ENCODE measurements around the gene RANBP9. TPM values are rescaled to one million over a fixed set of nuclear protein-coding genes. Genes with fewer than 3 reads are reported as not detected.

Gene RANBP9
- total RNA-seq, 2 donors from 2014 or later = 43.7 to 45.4 TPM

- Histone ChIP-seq H3K27me3 (ENCODE audit: control insufficient read depth, insufficient read depth, low read length, poor library complexity, severe bottlenecking) (no peaks in the 10 kb centered on the region), H3K36me3 (ENCODE audit: control insufficient read depth, insufficient read depth, low read length) (peaks cover 7% of the 10 kb centered on the region), H3K27ac (ENCODE audit: low read depth, low read length) (no peak overlapping the region), H3K4me3 (ENCODE audit: low read length) (peak overlapping the region; percentile 96), H3K9ac (ENCODE audit: extremely low read depth, low read length, poor library complexity, severe bottlenecking) (peak overlapping the region; percentile 12), H3K4me1 (ENCODE audit: control insufficient read depth, insufficient read depth, low read length) (no peaks in the 10 kb centered on the region), H3K9me3 (ENCODE audit: control insufficient read depth, low read length) (no peaks in the 10 kb centered on the region)
- WGBS, 2 experiments (ENCODE audit: insufficient coverage in 1 of 2, insufficient read length in 1 of 2) = 71 to 84% methylated on average over 1 to 4 of the region's 5 CpGs
- peaks cover 8% of the 10 kb centered on the region for H3K36me3 Mint-ChIP-seq (ENCODE audit: low read depth)
- no peaks in the 10 kb centered on the region for H3K27me3 Mint-ChIP-seq (ENCODE audit: insufficient read depth)
- DNase-seq = no peak
- no peaks in the 10 kb centered on the region for H3K9me3 Mint-ChIP-seq
- H3K4me1 Mint-ChIP-seq = peaks cover 32% of the 10 kb centered on the region
- no peak overlapping the region for H3K27ac Mint-ChIP-seq
- TF ChIP-seq, protein P1, sequence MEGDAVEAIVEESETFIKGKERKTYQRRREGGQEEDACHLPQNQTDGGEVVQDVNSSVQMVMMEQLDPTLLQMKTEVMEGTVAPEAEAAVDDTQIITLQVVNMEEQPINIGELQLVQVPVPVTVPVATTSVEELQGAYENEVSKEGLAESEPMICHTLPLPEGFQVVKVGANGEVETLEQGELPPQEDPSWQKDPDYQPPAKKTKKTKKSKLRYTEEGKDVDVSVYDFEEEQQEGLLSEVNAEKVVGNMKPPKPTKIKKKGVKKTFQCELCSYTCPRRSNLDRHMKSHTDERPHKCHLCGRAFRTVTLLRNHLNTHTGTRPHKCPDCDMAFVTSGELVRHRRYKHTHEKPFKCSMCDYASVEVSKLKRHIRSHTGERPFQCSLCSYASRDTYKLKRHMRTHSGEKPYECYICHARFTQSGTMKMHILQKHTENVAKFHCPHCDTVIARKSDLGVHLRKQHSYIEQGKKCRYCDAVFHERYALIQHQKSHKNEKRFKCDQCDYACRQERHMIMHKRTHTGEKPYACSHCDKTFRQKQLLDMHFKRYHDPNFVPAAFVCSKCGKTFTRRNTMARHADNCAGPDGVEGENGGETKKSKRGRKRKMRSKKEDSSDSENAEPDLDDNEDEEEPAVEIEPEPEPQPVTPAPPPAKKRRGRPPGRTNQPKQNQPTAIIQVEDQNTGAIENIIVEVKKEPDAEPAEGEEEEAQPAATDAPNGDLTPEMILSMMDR (conservative IDR thresholded peaks at IDR 0.05) = no peak
- peak overlapping the region; percentile 82 for H3K4me3 Mint-ChIP-seq
Observed at GRCh38 chr6:13708736-13709135, 2.9 kb downstream of the RANBP9 start.

- Mint-ChIP-seq H3K27ac (no peak overlapping the region), H3K4me3 (no peak overlapping the region), H3K9me3 (no peaks in the 10 kb centered on the region), H3K36me3 (ENCODE audit: low read depth) (peaks cover 11% of the 10 kb centered on the region), H3K27me3 (ENCODE audit: insufficient read depth) (no peaks in the 10 kb centered on the region), H3K4me1 (peaks cover 21% of the 10 kb centered on the region)
- H3K4me1 ChIP-seq (ENCODE audit: control insufficient read depth, insufficient read depth, low read length) = no peaks in the 10 kb centered on the region
- H3K9me3 ChIP-seq (ENCODE audit: control insufficient read depth, low read length) = no peaks in the 10 kb centered on the region
- no peaks in the 10 kb centered on the region for H3K27me3 ChIP-seq (ENCODE audit: control insufficient read depth, insufficient read depth, low read length, poor library complexity, severe bottlenecking)
- no peak overlapping the region for H3K27ac ChIP-seq (ENCODE audit: low read depth, low read length)
- H3K4me3 ChIP-seq (ENCODE audit: low read length) = peak overlapping the region; percentile 4
- no peak for DNase-seq
- H3K9ac ChIP-seq (ENCODE audit: extremely low read depth, low read length, poor library complexity, severe bottlenecking) = no peak overlapping the region
- TF ChIP-seq, protein P1 (conservative IDR thresholded peaks at IDR 0.05) = no peak
- H3K36me3 ChIP-seq (ENCODE audit: control insufficient read depth, insufficient read depth, low read length) = peaks cover 12% of the 10 kb centered on the region
Observed at GRCh38 chr6:13703496-13703895, 8.1 kb downstream of the RANBP9 start.

GRCh38 chr6:13702809-13703302, 8.8 kb downstream of the RANBP9 start:
- Histone ChIP-seq H3K27ac (ENCODE audit: low read depth, low read length) (no peak overlapping the region), H3K27me3 (ENCODE audit: control insufficient read depth, insufficient read depth, low read length, poor library complexity, severe bottlenecking) (no peaks in the 10 kb centered on the region), H3K9ac (ENCODE audit: extremely low read depth, low read length, poor library complexity, severe bottlenecking) (no peak overlapping the region), H3K36me3 (ENCODE audit: control insufficient read depth, insufficient read depth, low read length) (peaks cover 12% of the 10 kb centered on the region), H3K9me3 (ENCODE audit: control insufficient read depth, low read length) (no peaks in the 10 kb centered on the region), H3K4me3 (ENCODE audit: low read length) (peak overlapping the region; percentile 4), H3K4me1 (ENCODE audit: control insufficient read depth, insufficient read depth, low read length) (no peaks in the 10 kb centered on the region)
- Mint-ChIP-seq H3K36me3 (ENCODE audit: low read depth) (peaks cover 11% of the 10 kb centered on the region), H3K27ac (no peak overlapping the region), H3K4me1 (peaks cover 15% of the 10 kb centered on the region), H3K4me3 (no peak overlapping the region), H3K27me3 (ENCODE audit: insufficient read depth) (no peaks in the 10 kb centered on the region), H3K9me3 (no peaks in the 10 kb centered on the region)
- TF ChIP-seq, protein P1 (conservative IDR thresholded peaks at IDR 0.05) = no peak
- WGBS, 2 experiments (ENCODE audit: insufficient coverage in 1 of 2, insufficient read length in 1 of 2) = 93 to 95% methylated on average over 2 to 4 of the region's 4 CpGs
- DNase-seq = no peak

Measured in endodermal cell (in vitro differentiated cells).